Esophagus muscularis mucosa (tissue), 3 donors: ENCODE measurements around the gene CAPN9.

Experiments used
- CTCF ChIP-seq, 3 experiments: fragments of 200-600 bp in 2 of 3; fragments of 450-650 bp in 1 of 3; sonication (generic) in 2 of 3; IDR thresholded peaks; one replicate each; pipeline ENCODE4 v1.5.1; 2017 to 2019; ENCODE audit warnings: antibody characterized with exemption in 3 of 3, mild to moderate bottlenecking in 2 of 3, moderate library complexity in 1 of 3
- EP300 ChIP-seq: sonication (generic); formaldehyde crosslinking; IDR thresholded peaks from one replicate; pipeline ENCODE4 v1.6.1; 2017; ENCODE audit warnings: antibody characterized with exemption

- TF ChIP-seq EP300 (no peak), CTCF (IDR thresholded peaks at IDR 0.05) (no peak)
Observed at GRCh38 chr1:230750986-230751625, 3.9 kb downstream of the CAPN9 start.
